ENCODE results near the gene CSNK1A1. TPM values are rescaled to one million over a fixed set of nuclear protein-coding genes. Genes with fewer than 3 reads are reported as not detected.

The CSNK1A1 gene
- polyA plus RNA-seq, 1 donor from 2014 or later: 217 TPM

DNA sequence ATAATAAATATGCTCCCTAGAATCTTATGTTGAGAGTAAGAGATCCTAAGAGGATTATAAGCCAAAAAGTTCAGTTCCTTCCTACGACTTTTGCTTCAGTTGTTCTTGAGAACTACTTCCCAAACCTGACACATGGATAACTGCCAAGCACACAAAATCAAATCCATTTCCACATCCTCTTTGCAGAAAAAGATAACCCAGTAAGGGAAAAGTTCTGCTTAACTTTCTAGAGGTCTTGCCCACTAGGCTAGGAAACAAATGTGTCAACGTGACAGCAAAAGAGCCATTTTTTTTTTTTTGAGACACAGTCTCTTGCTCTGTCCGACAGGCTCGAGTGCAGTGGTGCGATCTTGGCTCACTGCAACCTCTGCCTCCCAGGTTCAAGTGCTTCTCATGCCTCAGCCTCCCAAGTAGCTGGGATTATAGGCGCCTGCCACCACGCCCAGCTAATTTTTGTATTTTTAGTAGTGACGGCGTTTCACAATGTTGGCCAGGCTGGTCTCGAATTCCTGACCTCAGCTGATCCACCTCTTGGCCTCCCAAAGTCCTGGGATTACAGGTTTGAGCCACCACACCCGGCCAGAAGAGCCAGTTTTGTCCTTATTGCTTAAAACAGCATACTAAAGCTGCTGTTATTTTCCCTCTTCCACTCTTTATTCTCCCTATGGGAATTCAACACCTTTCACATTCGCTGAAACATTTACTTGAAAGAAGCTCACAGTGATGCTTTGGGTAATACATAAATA lies 24.2 kb downstream of the CSNK1A1 start:
- Histone ChIP-seq H3K27ac (ENCODE audit: low read length) (no peak overlapping the region), H3K4me3 (ENCODE audit: low read length) (no peak overlapping the region), H3K4me2 (ENCODE audit: low read length) (no peak overlapping the region)

DNA sequence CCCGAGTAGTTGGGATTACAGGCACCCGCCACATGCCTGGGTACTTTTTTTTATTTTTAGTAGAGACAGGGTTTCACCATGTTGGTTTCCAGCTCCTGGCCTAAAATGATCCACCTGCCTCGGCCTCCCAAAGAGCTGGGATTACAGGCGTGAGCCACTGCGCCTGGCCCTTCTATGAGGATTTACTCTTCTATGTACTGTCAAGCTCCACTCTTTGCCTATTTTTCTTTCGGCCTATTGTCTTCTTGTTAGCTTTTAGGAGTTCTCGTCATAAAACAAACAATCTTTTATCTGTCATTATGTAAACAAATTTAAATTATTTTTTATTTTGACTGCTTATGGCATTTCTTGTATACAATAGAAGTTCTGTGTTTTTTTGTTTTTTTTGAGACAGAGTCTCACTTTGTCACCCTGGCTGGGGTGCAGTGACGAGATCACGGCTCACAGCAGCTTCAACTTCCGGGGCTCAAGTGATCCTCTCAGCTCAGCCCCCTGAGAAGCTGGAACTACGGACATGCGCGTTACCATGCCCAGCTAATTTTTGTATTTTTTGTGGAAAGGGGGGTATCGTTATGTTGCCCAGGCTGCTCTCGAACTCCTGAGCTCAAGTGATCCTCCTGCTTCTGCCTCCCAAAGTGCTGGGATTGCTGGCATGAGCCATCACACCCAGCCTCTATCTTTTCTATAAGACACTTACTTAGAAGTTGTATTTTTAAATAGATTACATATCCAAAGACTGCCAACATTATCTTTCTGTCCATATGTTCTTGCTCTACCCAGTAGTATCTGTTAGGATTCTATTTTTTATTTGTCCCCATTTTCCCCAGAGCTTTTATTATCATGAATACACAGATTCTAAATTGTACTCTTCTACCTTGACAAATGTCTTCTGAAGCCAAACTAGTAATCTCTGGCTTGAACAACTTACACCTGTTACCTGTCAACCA lies 29.2 kb downstream of the CSNK1A1 start:
- Histone ChIP-seq H3K79me2 (replicated peaks; ENCODE audit: insufficient read depth, low read length) (peaks cover 98% of the 10 kb centered on the region), H3F3A (ENCODE audit: insufficient read depth, low read length, poor library complexity, severe bottlenecking) (no peaks in the 10 kb centered on the region), H3K27me3 (ENCODE audit: insufficient read depth, low read depth, low read length) (no peaks in the 10 kb centered on the region), H3K9me2 (ENCODE audit: insufficient read depth, low read length) (no peaks in the 10 kb centered on the region), H3K4me3 (ENCODE audit: low read length) (no peak overlapping the region), H3K9ac (ENCODE audit: low read length) (no peak overlapping the region), H3K4me2 (ENCODE audit: low read length) (no peak overlapping the region), H4K20me1 (ENCODE audit: insufficient read depth) (peaks cover 27% of the 10 kb centered on the region), H3K9me3 (ENCODE audit: low read length) (no peaks in the 10 kb centered on the region), H2AFZ (ENCODE audit: low read depth, low read length) (no peak overlapping the region), H3K36me3 (ENCODE audit: insufficient read depth, low read length) (no peaks in the 10 kb centered on the region), H3K27ac (ENCODE audit: low read length) (no peak overlapping the region)
- TF ChIP-seq EP300 (conservative IDR thresholded peaks at IDR 0.05; ENCODE audit: poor library complexity, severe bottlenecking) (no peak), EZH2 (IDR thresholded peaks at IDR 0.05; ENCODE audit: borderline replicate concordance, insufficient read depth, low read length, poor library complexity, severe bottlenecking) (no peak)

More for the DNA sequence above, 24.2 kb downstream of the CSNK1A1 start:
- Histone ChIP-seq H3F3A (ENCODE audit: insufficient read depth, low read length, poor library complexity, severe bottlenecking) (peaks cover 4% of the 10 kb centered on the region), H4K20me1 (ENCODE audit: insufficient read depth) (peaks cover 54% of the 10 kb centered on the region), H3K36me3 (ENCODE audit: insufficient read depth, low read length) (no peaks in the 10 kb centered on the region), H3K9me3 (ENCODE audit: low read length) (no peaks in the 10 kb centered on the region), H3K79me2 (replicated peaks; ENCODE audit: insufficient read depth, low read length) (peaks cover 99% of the 10 kb centered on the region), H2AFZ (ENCODE audit: low read depth, low read length) (no peak overlapping the region), H3K9ac (ENCODE audit: low read length) (no peak overlapping the region), H3K9me2 (ENCODE audit: insufficient read depth, low read length) (no peaks in the 10 kb centered on the region), H3K27me3 (ENCODE audit: insufficient read depth, low read depth, low read length) (no peaks in the 10 kb centered on the region)
- TF ChIP-seq RAD21 (conservative IDR thresholded peaks at IDR 0.05) (no peak), TAF1 (IDR thresholded peaks at IDR 0.05; ENCODE audit: low read depth) (no peak), POLR2AphosphoS5 (IDR thresholded peaks at IDR 0.05) (no peak), EP300 (conservative IDR thresholded peaks at IDR 0.05; ENCODE audit: poor library complexity, severe bottlenecking) (no peak), SMC3 (conservative IDR thresholded peaks at IDR 0.05; ENCODE audit: poor library complexity) (no peak), MXI1 (conservative IDR thresholded peaks at IDR 0.05; ENCODE audit: poor library complexity, severe bottlenecking) (no peak), EZH2 (IDR thresholded peaks at IDR 0.05; ENCODE audit: borderline replicate concordance, insufficient read depth, low read length, poor library complexity, severe bottlenecking) (no peak)
- TF ChIP-seq, protein P1, sequence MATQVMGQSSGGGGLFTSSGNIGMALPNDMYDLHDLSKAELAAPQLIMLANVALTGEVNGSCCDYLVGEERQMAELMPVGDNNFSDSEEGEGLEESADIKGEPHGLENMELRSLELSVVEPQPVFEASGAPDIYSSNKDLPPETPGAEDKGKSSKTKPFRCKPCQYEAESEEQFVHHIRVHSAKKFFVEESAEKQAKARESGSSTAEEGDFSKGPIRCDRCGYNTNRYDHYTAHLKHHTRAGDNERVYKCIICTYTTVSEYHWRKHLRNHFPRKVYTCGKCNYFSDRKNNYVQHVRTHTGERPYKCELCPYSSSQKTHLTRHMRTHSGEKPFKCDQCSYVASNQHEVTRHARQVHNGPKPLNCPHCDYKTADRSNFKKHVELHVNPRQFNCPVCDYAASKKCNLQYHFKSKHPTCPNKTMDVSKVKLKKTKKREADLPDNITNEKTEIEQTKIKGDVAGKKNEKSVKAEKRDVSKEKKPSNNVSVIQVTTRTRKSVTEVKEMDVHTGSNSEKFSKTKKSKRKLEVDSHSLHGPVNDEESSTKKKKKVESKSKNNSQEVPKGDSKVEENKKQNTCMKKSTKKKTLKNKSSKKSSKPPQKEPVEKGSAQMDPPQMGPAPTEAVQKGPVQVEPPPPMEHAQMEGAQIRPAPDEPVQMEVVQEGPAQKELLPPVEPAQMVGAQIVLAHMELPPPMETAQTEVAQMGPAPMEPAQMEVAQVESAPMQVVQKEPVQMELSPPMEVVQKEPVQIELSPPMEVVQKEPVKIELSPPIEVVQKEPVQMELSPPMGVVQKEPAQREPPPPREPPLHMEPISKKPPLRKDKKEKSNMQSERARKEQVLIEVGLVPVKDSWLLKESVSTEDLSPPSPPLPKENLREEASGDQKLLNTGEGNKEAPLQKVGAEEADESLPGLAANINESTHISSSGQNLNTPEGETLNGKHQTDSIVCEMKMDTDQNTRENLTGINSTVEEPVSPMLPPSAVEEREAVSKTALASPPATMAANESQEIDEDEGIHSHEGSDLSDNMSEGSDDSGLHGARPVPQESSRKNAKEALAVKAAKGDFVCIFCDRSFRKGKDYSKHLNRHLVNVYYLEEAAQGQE (IDR thresholded peaks at IDR 0.05; ENCODE audit: borderline replicate concordance): no peak
- TF ChIP-seq, protein P2, sequence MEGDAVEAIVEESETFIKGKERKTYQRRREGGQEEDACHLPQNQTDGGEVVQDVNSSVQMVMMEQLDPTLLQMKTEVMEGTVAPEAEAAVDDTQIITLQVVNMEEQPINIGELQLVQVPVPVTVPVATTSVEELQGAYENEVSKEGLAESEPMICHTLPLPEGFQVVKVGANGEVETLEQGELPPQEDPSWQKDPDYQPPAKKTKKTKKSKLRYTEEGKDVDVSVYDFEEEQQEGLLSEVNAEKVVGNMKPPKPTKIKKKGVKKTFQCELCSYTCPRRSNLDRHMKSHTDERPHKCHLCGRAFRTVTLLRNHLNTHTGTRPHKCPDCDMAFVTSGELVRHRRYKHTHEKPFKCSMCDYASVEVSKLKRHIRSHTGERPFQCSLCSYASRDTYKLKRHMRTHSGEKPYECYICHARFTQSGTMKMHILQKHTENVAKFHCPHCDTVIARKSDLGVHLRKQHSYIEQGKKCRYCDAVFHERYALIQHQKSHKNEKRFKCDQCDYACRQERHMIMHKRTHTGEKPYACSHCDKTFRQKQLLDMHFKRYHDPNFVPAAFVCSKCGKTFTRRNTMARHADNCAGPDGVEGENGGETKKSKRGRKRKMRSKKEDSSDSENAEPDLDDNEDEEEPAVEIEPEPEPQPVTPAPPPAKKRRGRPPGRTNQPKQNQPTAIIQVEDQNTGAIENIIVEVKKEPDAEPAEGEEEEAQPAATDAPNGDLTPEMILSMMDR (IDR thresholded peaks at IDR 0.05; ENCODE audit: poor library complexity, severe bottlenecking): no peak
